Mesodermal cell (in vitro differentiated cells): ENCODE data around the gene APPL2.
"Not testable (repeated sequence)": the region's sequence is repeated elsewhere in the genome, so short reads cannot be mapped to it uniquely, and the experiment has no call there.

ENCODE experiments used
- H3K27ac ChIP-seq: 2 replicates; pipeline ENCODE4 v1.7.0; 2013; ENCODE audit warnings: mild to moderate bottlenecking, low read depth, low read length, moderate library complexity; ENCODE audit not compliant: severe bottlenecking
- H3K36me3 ChIP-seq: 2 replicates; pipeline ENCODE4 v1.7.1; 2013; ENCODE audit warnings: mild to moderate bottlenecking, low read length, moderate library complexity; ENCODE audit not compliant: control insufficient read depth, insufficient read depth
- H3K4me1 ChIP-seq: one replicate; pipeline ENCODE4 v1.7.1; 2013; ENCODE audit warnings: mild to moderate bottlenecking, low read length; ENCODE audit not compliant: insufficient read depth, control insufficient read depth, poor library complexity, severe bottlenecking
- H3K4me3 ChIP-seq: 2 replicates; pipeline ENCODE4 v1.7.0; 2013; ENCODE audit warnings: low read length, control low read depth, mild to moderate bottlenecking; ENCODE audit not compliant: insufficient read depth, poor library complexity, severe bottlenecking; ENCODE audit errors: extremely low read depth
- H3K9me3 ChIP-seq: 2 replicates; pipeline ENCODE4 v1.7.1; 2013; ENCODE audit warnings: mild to moderate bottlenecking, low read length, moderate library complexity; ENCODE audit not compliant: control insufficient read depth
- WGBS, 2 experiments: methylation state at CpG; one replicate each; pipeline ENCODE4 v1.1.5; 2013; ENCODE audit warnings: missing lambda C conversion rate in 2 of 2; ENCODE audit not compliant: insufficient coverage in 2 of 2; 5-methylcytosine and 5-hydroxymethylcytosine counted together

The APPL2 gene

DNA sequence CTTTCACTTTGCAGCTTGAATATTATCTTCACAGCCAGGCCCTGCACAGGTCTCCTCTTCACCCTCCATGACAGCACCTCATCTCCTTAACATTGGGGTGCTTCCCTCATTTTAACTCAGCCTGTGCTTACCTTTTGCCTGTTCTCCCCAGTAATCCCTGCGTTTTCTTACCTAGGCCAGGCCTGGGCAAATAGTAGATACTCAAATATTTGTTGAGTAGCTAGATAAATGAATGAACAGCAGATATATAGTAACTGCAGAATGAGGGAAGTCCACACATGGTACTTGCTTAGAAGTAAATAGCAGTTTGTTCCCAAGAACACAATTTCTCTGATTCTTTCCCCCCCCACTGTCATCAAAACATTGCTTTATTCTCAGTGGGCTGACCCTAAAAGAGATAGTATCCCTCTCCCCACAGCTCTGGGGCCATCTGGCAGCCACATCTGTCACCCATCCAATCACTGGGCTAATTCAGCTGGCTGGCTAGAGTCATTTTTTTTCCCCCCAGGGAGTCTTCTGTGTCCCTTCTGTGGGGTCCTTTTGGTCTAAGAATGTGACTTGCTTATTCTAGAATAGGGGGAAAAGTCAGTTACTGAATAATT is 43.2 kb downstream of the APPL2 start:
- H3K4me1 ChIP-seq: no peaks in the 10 kb centered on the region
- no peak overlapping the region for H3K4me3 ChIP-seq
- H3K27ac ChIP-seq: no peak overlapping the region
- no CpG with 5 or more reads among the region's 1 CpG for WGBS, 2 experiments
- H3K9me3 ChIP-seq: no peaks in the 10 kb centered on the region
- peaks cover 96% of the 10 kb centered on the region for H3K36me3 ChIP-seq

DNA sequence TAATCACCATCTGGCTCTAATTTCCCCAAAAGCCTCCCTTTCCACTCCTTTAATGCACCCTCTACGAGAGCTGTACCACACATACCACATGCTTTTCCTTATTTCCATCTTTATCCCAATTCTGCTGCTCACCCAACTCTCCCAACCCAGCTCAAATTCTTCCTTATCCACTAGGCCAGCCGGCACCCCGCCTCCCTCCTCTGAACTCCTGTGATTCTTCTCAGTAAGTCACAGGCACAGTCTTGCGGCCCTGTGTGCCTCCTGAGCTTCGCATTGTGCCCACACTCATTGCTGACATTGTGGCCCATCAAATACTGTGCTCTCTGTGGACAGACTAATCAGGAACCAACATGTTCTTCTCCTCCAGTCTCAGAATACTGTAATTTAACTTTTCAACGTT is 45.4 kb downstream of the APPL2 start:
- no peak overlapping the region for H3K27ac ChIP-seq
- 90 to 92% methylated on average over 4 to 5 of the region's 6 CpGs for WGBS, 2 experiments
- H3K4me3 ChIP-seq: no peak overlapping the region
- H3K4me1 ChIP-seq: no peaks in the 10 kb centered on the region
- no peaks in the 10 kb centered on the region for H3K9me3 ChIP-seq
- H3K36me3 ChIP-seq: peaks cover 91% of the 10 kb centered on the region

DNA sequence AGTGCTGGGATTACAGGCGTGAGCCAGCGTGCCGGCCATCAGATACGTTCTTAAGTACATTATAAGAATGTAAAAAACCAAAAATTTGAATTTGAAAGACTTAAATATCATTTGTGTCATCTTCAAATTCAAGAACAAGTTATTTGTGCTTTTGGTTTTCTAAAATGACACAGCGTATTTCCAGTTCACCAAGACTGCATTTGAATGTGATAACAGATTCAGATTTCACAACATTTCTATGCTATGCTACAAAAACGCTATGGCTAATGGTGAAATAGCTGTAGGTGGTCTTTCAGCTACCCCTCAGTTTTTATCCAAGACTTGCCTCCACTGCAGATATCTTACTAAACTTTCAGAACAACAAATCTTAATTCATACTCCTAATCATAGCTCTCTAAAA is 46.7 kb downstream of the APPL2 start:
- Histone ChIP-seq H3K36me3 (peaks cover 91% of the 10 kb centered on the region), H3K4me1 (no peaks in the 10 kb centered on the region), H3K27ac (no peak overlapping the region), H3K4me3 (no peak overlapping the region), H3K9me3 (no peaks in the 10 kb centered on the region)
- WGBS, 2 experiments: 100% methylated on average over 1 of the region's 6 CpGs; no CpG with 5 or more reads in 1 of the 2 experiments

DNA sequence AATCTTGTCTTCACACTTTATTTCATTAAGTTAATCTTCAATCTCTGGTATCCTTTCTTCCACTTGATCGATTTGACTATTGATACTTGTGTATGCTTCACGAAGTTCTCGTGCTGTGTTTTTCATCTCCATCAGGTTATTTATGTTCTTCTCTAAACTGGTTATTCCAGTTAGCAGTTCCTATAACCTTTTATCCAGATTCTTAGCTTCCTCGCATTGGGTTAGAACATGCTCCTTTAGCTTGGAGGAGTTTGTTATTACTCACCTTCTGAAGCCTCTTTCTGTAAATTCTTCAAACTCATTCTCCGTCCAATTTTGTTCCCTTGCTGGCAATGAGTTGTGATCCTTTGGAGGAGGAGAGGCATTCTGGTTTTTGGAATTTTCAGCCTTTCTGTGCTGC is 52.0 kb downstream of the APPL2 start:
- H3K27ac ChIP-seq, H3K4me1 ChIP-seq, H3K4me3 ChIP-seq, H3K9me3 ChIP-seq: not testable (repeated sequence)
- 95% methylated on average over 4 of the region's 5 CpGs; no CpG with 5 or more reads in 1 of the 2 experiments for WGBS, 2 experiments
- peaks cover 64% of the 10 kb centered on the region for H3K36me3 ChIP-seq

DNA sequence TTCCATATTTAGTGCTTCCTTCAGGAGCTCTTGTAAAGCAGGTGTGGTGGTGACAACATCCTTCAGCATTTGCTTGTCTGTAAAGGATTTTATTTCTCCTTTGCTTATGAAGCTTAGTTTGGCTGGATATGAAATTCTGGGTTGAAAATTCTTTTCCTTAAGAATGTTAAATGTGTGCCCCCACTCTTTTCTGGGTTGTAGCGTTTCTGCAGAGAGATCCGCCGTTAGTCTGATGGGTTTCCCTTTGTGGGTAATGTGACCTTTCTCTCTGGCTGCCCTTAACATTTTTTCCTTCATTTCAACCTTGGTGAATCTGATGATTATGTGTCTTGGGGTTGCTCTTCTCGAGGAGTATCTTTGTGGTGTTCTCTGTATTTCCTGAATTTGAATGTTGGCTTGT is 52.6 kb downstream of the APPL2 start:
- H3K4me3 ChIP-seq, H3K4me1 ChIP-seq, H3K27ac ChIP-seq, H3K9me3 ChIP-seq: not testable (repeated sequence)
- WGBS, 2 experiments: no CpG with 5 or more reads among the region's 4 CpGs
- H3K36me3 ChIP-seq: peaks cover 63% of the 10 kb centered on the region

DNA sequence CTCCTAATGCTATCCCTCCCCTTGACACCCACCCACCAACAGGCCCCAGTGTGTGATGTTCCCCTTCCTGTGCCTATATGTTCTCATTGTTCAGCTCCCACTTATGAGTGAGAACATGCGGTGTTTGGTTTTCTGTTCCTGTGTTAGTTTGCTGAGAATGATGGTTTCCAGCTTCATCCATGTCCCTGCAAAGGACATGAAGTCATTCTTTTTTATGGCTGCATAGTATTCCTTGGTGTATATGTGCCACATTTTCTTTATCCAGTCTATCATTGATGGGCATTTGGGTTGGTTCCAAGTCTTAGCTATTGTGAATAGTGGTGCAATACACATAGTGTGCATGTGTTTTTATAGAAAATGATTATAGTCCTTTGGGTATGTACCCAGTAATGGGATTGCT is 56.9 kb downstream of the APPL2 start:
- no CpG with 5 or more reads among the region's 1 CpG for WGBS, 2 experiments
- H3K4me1 ChIP-seq, H3K9me3 ChIP-seq, H3K4me3 ChIP-seq, H3K27ac ChIP-seq: not testable (repeated sequence)
- peaks cover 49% of the 10 kb centered on the region for H3K36me3 ChIP-seq

DNA sequence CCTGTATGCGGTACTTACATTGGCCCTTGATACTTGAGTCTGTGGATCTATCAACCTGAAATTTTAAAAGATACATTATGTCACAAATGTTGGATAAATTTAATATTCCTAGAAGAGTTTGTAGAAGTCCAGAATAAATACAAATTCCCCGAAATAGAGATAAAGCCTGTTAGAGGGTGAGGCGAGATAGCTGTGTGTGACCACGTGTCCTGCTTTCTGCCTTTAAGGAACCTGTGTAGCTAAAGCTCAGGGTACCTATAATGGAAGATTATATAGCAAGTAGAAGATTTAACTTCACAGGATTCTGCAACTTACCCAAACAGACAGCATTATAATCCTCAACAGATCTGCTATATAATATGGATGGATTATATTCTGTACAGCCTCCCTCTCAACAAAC is 58.8 kb downstream of the APPL2 start:
- no peak overlapping the region for H3K27ac ChIP-seq
- H3K4me3 ChIP-seq: no peak overlapping the region
- WGBS, 2 experiments: 100% methylated on average over 1 of the region's 4 CpGs
- H3K9me3 ChIP-seq: no peaks in the 10 kb centered on the region
- H3K36me3 ChIP-seq: peaks cover 42% of the 10 kb centered on the region
- peaks cover 7% of the 10 kb centered on the region for H3K4me1 ChIP-seq

DNA sequence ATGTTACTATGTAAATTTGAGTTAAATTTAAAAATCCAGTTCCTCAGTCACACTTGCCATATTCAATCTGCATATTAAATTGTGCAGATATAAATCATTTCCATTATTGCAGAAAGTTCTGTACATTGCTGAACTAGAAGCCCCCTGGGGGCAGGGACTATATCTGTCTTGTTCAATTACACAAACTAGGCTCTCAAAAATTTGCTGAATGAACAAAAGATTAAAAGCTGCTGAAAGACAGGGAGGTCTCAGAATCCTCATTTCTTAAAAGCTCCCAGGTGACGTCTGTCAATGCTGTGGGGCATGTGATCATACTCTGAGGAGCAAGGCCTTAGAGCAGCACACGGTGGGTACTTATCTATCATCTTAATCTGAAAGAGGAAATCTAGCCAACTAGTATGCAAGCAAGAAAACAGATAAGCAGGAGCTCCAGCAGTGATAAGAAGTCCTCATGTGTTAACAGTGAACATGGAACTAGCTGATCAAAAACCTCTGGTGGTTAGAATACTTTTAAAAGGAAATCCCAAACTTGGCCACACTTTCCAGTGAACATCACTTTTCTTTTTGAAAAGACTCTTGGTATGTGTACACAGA is 60.5 kb downstream of the APPL2 start:
- Histone ChIP-seq H3K4me1 (peaks cover 7% of the 10 kb centered on the region), H3K36me3 (peaks cover 38% of the 10 kb centered on the region), H3K4me3 (no peak overlapping the region), H3K9me3 (no peaks in the 10 kb centered on the region), H3K27ac (no peak overlapping the region)
- WGBS, 2 experiments: 84 to 94% methylated on average over 2 of the region's 2 CpGs

DNA sequence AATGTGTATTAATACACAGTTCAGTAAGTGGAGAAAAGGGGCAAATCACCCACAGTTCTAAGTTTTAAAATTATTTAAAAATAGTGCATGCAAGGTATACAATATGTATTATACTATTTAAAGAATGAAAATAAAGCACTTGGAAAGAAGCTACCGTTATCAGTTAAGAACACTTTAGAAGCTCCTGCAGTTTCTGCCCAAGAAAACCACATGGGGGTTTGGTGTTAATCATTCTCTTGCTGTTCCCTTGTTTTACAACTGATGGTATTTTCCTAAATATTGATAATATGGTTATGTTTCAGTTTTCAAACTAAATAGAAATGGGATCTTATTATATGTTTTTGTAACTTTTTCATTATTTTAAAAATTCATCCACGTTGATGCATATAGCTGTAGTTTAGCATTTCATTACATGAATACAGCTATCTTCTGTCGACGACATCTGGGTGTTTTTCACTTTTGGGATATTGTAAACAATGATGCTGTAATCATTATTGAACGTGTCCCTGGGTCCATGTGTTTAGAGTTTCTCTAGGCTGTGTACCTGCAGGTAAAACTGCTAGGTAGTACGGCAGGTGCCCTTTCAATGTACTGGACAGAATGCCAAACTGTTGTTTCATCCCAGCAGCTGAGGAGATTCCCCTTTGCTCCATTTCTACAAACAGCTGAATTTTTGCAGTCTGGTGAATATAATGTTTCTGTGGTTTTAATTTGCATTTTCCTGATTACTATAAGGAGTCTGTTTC is 64.1 kb downstream of the APPL2 start:
- peaks cover 7% of the 10 kb centered on the region for H3K4me1 ChIP-seq
- H3K9me3 ChIP-seq: no peaks in the 10 kb centered on the region
- H3K36me3 ChIP-seq: peaks cover 34% of the 10 kb centered on the region
- H3K27ac ChIP-seq: no peak overlapping the region
- no peak overlapping the region for H3K4me3 ChIP-seq
- 100% methylated on average over 1 of the region's 6 CpGs; no CpG with 5 or more reads in 1 of the 2 experiments for WGBS, 2 experiments

DNA sequence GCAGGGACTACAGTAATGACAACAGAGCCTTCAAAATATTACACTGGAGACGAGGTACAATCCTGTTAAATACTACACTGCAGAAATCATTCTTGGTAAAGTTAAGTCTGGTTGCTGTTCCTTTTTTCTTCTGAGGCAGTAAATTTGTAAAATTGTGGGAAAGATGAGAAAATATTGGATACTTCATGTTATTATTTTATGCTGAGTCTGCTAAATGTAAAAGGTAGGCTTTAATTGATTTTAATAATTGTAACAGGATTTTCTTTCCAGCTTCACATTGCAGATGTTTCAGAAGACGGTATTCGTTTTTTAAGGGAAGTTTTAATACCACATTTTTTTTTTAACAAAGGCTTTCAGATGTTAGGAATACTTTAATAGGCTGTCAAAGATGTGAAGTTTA is 65.8 kb downstream of the APPL2 start:
- peaks cover 37% of the 10 kb centered on the region for H3K36me3 ChIP-seq
- H3K4me3 ChIP-seq: no peak overlapping the region
- WGBS, 2 experiments: 67% methylated on average over 1 of the region's 3 CpGs; no CpG with 5 or more reads in 1 of the 2 experiments
- H3K27ac ChIP-seq: no peak overlapping the region
- peaks cover 7% of the 10 kb centered on the region for H3K4me1 ChIP-seq
- H3K9me3 ChIP-seq: no peaks in the 10 kb centered on the region

DNA sequence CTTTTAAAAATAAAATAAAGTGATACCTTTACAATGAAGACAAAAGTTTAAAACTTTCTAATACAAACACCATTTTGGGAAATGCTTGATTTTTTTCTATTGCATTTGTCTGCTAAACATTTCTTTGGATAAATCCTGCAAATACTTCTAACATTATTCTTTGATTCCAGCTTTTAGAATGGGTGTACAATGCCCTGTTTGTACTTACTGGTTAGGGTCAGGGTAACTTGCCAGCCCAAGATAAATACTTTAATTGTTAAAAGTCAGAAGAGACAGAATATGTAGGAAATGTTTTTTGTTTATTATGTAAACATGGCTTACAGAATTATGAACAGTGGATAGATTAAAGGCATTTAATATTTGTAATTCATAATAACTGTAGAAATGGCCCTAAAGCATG is 68.0 kb downstream of the APPL2 start:
- peaks cover 47% of the 10 kb centered on the region for H3K36me3 ChIP-seq

More for the DNA sequence above, 68.0 kb downstream of the APPL2 start:
- no peak overlapping the region for H3K27ac ChIP-seq
- no peaks in the 10 kb centered on the region for H3K4me1 ChIP-seq
- H3K4me3 ChIP-seq: no peak overlapping the region
- no peaks in the 10 kb centered on the region for H3K9me3 ChIP-seq
